Mesothelial cell of epicardium (in vitro differentiated cells): ENCODE data around the gene TNIP1. TPM values are rescaled to one million over a fixed set of nuclear protein-coding genes. Genes with fewer than 3 reads are reported as not detected.

Experiments
- DNase-seq, 2 experiments: peaks; one replicate each; pipeline ENCODE4 v3.0.0; 2021; ENCODE audit warnings: low spot score in 2 of 2; ENCODE audit not compliant: unreplicated experiment in 2 of 2
- H3K27ac Mint-ChIP-seq: 2 replicates; pipeline ENCODE4 v1.8.0; 2021; ENCODE audit warnings: mixed read lengths
- H3K27me3 Mint-ChIP-seq: 2 replicates; pipeline ENCODE4 v1.8.0; 2021; ENCODE audit warnings: low read depth, mixed read lengths
- H3K36me3 Mint-ChIP-seq: 2 replicates; pipeline ENCODE4 v1.8.0; 2021; ENCODE audit warnings: mixed read lengths
- H3K4me1 Mint-ChIP-seq: 2 replicates; pipeline ENCODE4 v1.8.0; 2021; ENCODE audit warnings: mixed read lengths
- H3K4me3 Mint-ChIP-seq: 2 replicates; pipeline ENCODE4 v1.8.0; 2021; ENCODE audit warnings: mild to moderate bottlenecking, moderate library complexity, mixed read lengths
- H3K9me3 Mint-ChIP-seq: 2 replicates; pipeline ENCODE4 v1.8.0; 2021; ENCODE audit warnings: mixed read lengths
- total RNA-seq: library from RNA; stranded (reverse); gene quantifications from 3 replicates; pipeline ENCODE4 v1.2.1, GENCODE V29; 2021
- TF ChIP-seq, protein P1 (sequence below): fragments of 200-600 bp; sonication (generic); IDR thresholded peaks from one replicate; pipeline ENCODE4 v1.5.0; 2021; ENCODE audit warnings: antibody characterized with exemption; ENCODE audit not compliant: unreplicated experiment

Gene TNIP1, protein sequence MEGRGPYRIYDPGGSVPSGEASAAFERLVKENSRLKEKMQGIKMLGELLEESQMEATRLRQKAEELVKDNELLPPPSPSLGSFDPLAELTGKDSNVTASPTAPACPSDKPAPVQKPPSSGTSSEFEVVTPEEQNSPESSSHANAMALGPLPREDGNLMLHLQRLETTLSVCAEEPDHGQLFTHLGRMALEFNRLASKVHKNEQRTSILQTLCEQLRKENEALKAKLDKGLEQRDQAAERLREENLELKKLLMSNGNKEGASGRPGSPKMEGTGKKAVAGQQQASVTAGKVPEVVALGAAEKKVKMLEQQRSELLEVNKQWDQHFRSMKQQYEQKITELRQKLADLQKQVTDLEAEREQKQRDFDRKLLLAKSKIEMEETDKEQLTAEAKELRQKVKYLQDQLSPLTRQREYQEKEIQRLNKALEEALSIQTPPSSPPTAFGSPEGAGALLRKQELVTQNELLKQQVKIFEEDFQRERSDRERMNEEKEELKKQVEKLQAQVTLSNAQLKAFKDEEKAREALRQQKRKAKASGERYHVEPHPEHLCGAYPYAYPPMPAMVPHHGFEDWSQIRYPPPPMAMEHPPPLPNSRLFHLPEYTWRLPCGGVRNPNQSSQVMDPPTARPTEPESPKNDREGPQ
- 80.4 to 84.1 TPM (median 81.8 TPM) in 3 replicates for total RNA-seq

DNA sequence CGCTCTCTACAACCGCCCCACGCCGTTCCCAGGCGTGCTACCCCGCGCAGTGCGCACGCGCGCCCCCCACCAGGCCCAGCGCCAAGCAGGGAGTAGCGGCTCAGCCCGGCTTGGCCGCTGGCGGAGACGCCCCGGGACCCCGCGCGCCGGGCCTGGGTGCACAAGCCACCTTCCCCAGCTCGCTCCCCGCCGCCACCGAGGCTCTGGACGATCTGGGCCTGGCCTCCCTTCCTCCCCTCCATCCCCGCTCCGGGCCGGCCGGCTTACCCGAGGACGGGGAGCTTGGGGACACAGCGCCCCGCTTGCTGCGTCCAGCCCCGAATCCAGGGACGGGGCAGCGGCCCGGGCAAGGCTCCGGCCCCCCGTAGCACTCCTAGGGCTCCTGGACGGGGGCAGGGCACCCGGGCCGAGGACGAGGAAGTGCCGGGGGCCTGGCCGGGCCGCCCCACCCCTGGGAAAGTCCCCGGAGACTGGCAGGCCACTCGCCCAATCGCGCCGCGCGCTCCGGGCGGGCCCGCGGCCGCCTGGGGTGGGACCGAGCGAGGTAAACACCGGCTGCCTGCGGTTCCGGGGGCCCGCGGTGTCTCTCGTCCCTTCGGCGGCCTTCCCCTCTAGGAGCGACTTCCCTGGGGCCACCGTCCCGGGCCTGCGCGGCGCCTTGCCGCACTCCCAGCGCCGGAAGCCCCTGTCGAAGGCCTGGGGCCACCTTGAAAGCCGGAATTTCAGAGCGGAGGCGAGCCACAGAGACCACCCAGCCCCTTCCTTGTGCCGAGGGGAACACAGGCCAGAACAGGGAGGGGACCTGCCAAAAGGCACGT is at the start of gene TNIP1:
TSS of gene TNIP1 (minus strand) at position 422 of the 818 bp plus-strand sequence. CDS start 15,939 bp downstream, outside the sequence.
- Mint-ChIP-seq H3K9me3 (no peaks in the 10 kb centered on the region), H3K27ac (peak within 1 kb of the TSS; percentile 99), H3K4me3 (peak within 1 kb of the TSS; percentile 80), H3K36me3 (peaks cover 3% of the 10 kb centered on the region), H3K4me1 (peaks cover 38% of the 10 kb centered on the region), H3K27me3 (no peaks in the 10 kb centered on the region)
- DNase-seq, result peak; percentile 79 to 94
- TF ChIP-seq, protein P1, sequence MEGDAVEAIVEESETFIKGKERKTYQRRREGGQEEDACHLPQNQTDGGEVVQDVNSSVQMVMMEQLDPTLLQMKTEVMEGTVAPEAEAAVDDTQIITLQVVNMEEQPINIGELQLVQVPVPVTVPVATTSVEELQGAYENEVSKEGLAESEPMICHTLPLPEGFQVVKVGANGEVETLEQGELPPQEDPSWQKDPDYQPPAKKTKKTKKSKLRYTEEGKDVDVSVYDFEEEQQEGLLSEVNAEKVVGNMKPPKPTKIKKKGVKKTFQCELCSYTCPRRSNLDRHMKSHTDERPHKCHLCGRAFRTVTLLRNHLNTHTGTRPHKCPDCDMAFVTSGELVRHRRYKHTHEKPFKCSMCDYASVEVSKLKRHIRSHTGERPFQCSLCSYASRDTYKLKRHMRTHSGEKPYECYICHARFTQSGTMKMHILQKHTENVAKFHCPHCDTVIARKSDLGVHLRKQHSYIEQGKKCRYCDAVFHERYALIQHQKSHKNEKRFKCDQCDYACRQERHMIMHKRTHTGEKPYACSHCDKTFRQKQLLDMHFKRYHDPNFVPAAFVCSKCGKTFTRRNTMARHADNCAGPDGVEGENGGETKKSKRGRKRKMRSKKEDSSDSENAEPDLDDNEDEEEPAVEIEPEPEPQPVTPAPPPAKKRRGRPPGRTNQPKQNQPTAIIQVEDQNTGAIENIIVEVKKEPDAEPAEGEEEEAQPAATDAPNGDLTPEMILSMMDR, result no peak

DNA sequence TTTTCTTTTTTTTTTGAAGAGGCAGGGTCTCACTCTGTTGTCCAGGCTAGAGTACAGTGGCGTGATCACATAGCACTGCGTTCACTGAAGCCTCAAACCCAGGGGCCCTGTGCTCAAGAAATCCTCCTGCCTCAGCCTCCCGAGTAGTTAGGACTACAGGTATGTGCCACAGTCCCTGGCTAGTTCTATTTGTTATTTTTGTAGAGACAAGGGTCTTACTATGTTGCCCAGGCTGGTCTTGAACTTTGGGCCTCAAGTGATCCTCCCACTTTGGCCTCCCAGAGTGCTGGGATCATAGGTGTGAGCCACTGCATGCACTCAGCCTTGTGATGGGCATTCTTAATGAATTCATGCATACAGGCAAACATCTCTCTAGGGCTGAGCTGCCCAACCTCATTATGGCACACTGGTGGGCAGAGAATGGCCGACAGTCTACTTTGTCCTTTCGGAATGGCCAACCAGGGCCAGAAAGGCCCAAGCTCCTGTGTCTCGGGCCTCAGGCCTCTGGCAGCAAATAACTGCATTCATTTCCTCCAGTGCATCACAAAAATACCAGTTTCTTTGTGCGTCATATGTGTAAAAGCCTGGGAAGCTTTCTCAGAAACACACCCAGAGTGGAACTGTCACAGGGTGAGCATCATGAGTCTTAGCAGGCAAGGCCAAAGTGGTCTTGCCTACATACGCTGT is 49.5 kb upstream of the TNIP1 start:
- no peak for DNase-seq
- Mint-ChIP-seq H3K4me3 (no peak overlapping the region), H3K27ac (no peak overlapping the region), H3K36me3 (peaks cover 66% of the 10 kb centered on the region), H3K4me1 (no peaks in the 10 kb centered on the region), H3K27me3 (no peaks in the 10 kb centered on the region), H3K9me3 (no peaks in the 10 kb centered on the region)
- TF ChIP-seq, protein P1, result no peak

DNA sequence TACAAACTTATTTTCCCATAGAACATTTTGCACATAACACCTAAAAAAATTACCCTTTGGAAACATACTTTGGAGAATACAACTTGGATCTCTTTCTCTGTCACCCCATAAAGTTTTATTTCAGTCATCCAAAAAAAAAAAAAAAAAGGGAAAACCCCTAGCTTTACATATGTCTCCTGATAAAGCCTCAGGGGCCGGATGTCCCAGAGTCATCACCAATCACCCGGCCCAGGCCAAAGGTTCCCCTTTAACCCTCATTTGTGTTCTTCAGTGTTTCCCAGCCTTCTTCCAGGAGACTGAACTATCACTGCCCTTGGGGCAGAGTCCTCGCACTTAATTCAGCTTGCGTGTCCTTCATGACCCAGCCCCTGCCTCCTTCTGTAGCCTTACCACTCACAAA is 48.0 kb upstream of the TNIP1 start:
- H3K36me3 Mint-ChIP-seq, result peaks cover 64% of the 10 kb centered on the region
- no peak for DNase-seq
- no peaks in the 10 kb centered on the region for H3K27me3 Mint-ChIP-seq
- TF ChIP-seq, protein P1, result no peak
- no peaks in the 10 kb centered on the region for H3K4me1 Mint-ChIP-seq
- no peak overlapping the region for H3K4me3 Mint-ChIP-seq
- no peaks in the 10 kb centered on the region for H3K9me3 Mint-ChIP-seq
- no peak overlapping the region for H3K27ac Mint-ChIP-seq

DNA sequence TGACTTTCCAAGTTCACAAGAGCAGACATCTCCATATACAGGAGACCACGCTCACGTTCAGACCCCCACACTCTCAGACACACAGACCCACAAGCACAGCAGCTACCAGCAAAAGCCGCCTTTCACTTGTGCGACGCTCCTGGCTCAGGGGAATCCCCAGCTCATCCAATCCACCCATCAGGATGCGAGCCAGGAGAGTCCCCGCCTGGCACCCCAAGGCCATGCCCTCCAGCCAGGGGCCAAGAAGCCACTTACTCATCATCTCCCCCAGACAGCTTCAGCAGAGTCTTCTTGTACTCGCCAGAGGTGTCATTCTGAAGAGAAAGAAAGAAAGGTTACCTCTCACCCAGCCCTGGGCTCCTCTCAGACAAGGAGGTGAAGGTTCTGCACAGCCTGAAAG is 47.1 kb upstream of the TNIP1 start:
- Mint-ChIP-seq H3K4me1 (no peaks in the 10 kb centered on the region), H3K9me3 (no peaks in the 10 kb centered on the region), H3K4me3 (no peak overlapping the region), H3K36me3 (peaks cover 57% of the 10 kb centered on the region), H3K27ac (no peak overlapping the region), H3K27me3 (no peaks in the 10 kb centered on the region)
- TF ChIP-seq, protein P1, result no peak
- DNase-seq, result no peak

DNA sequence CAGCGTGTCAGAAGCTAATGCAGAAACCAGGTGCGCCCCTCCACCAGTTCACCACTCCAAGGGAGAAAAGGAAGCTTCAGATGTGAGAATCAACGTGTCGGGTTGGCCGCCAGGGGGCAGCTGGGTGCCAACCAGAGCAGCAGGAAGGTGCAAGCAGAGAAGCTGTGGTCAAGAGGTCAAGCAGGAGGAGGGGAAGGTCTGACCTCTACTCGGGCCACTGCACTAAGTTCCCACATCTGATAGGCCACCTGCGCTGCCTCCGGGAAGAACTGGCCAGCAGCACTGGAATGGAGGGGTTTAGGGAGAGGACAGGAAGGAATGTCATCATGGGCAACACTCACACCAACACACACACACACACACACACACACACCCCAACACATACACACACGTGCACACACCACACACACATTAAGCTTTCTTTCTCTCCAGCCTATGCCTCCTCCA is 45.4 kb upstream of the TNIP1 start:
- Mint-ChIP-seq H3K36me3 (peaks cover 52% of the 10 kb centered on the region), H3K27me3 (no peaks in the 10 kb centered on the region), H3K4me3 (no peak overlapping the region), H3K4me1 (no peaks in the 10 kb centered on the region), H3K9me3 (no peaks in the 10 kb centered on the region), H3K27ac (no peak overlapping the region)
- peak in 1 of 2 experiments; percentile 65 for DNase-seq
- TF ChIP-seq, protein P1, result peak; percentile 85
